ENCODE measurements around the gene HIC1.

Gene HIC1

DNA sequence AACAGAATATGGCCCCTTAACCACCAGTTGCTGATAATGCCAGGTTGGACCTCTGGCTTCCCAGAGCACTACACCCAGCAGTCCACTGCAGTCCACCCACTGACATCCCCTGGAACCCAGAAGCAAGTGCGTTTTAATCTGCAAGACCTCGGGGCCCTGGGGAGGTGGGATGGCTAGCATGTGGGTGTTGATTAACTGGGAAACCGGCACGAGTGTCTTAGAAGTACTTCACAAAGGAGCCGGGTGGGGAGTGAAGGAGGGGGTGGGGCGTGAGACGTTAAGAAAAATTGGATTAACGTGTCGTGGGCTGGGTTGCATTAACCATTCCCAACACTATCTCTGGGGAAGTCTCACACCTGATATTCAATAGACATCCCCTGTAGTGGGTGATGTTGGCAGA lies 6.1 kb upstream of the HIC1 start:
- DNase-seq, result no peak

DNA sequence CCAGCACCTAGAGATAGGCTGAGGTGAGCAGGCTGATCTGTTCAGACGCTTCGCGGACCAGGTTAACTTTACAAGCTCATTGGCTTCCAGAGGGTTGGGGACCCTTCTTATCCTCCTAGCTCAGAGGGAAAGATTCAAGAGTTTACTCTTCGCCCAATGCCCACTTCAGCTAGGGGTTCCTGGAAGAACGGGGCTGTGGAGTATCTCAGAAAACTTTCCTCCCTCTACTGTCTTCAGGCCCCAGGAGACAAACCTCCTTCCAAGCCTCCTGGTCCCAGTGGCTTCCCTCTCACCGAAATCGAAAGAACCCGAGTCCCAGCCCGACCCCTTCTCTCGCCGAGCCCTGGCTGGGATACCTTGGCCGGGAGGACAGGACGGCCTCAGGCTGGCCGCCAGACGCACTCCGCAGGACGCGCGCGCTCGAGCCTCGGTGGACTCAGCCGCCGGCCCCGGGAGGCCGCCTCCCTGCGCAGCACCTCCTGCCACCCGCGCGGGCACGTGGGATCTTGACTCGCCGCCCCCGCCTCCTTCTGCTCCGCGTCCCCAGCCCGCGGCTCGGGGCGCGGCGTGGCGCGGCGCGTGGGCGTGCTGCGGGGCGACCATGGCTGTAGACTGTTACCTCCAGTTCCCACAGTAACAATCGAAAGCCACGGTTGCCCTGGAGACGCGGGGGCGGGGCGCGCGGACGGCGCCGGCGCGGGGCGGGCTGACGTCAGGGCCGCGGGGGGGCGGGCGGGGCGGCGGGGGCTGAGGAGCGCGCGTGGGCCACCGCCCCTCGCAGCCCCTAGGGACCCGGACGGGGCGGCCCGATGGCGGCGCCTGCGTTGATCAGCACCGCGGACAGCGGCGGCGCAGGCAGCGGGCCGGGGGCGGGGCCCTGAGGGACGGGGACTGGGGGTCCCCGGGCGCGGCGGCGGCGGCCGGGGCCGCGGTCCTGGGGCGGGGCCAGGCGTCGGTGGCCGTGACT lies 5.3 kb upstream of the HIC1 start:
- DNase-seq, result peak; percentile 91 to 92

DNA sequence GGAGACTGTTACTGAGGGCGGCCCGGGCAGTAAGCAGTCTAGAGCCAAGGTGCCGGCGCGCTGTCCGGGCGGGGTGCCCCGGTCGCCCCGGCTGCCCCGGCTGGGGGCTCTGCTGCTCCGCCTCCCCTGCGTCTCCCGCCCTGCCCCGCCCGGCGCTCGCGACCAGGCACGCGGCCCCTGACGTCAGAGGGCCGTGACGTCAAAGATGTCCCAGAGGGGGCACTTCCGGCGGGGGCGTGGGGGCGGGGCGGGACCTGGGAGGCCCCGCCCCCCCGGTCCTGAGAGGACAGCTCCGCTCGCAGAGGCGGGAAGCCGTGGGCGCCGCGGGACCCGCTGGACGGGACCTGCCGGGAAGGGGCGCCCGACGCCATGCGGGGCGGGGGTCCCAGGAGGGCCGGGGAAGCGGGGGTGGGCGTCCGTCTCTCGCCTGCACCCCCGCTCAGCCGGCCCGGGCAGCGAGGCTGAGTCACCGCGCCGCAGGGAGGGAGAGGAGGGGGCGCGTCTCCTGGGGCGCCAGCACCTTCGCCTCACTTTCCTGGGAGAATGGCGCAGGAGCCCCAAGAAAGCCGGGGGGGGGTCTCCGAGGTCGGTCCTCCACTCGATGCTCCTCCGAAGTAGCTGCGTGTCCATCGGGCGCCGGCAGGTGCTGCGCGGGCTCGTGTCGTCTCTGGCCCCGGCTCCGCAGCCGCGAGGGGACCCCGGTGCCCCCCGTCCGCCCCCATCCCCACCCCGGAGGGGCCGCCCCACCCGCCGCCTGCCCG lies 4.4 kb upstream of the HIC1 start:
- peak; percentile 65 to 69 for DNase-seq

DNA sequence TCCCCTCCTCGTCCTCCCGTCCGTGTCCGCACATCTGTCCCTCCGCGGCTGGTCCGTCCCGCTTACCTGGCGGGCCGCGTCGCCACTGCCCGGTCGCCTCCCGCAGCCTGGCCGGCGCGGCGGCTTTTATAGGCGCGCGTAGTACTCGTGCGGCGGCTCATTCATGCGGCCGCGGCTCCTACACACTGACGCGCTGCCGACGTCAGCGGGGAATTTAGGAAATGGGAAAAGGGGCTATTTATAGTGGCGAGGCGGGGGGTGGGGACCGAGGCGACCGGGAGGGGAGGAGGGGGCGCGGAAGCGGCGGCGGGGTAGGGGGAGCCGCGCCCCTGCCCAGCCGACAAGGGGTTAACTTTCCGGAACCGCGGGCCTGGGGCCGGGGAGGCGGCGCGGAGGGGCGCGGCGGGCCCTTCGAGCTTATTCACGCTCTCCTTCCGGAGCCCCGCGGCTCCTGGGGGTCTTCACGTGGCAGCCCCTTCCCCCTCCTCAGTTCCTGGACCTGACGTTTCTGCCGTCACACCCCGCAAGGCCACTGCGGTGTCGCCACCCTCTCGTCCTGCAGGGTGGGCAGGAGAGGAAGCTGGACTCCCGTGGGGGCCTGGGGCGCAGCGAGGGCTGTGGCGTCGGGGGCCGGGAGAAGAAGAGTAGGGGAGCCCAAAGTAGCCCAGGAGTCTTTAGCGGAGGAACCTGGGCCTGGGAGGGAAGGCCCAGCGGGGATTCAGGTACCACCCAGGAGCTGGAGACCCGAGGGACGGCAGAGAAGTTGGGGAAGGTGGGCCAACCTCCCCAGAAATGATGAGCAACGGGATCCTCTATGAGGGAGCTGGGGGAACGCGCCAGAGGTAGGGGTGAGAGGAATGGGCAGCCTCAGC lies 3.6 kb upstream of the HIC1 start:
- DNase-seq, result no peak

DNA sequence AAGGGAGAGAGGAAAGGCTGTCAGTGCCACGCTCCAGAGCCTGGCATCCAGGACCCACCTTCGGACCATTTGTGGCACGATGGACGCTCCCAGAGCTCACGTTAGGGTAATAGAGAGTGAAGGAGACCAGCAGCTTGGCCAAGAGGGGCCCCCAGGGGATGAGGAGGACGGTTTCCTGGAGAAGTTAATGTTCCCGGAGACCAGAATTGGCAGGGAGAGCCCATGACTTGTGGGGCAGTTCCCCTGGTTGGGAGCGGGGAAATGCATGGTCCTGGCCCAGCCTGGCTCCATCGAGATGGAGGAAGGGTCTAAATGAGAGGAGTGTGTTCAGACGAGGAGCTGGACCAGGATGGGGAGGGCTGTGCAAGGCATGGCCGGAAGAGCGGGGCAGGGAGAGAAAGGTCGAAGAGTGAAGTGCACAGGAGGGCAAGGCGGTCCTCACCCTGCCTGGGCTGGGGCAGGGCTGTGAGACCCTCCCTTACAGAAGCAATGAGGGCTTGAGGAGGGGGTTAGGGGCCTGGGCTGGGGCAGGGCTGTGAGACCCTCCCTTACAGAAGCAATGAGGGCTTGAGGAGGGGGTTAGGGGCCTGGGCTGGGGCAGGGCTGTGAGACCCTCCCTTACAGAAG lies 2.9 kb upstream of the HIC1 start:
- DNase-seq, result no peak

DNA sequence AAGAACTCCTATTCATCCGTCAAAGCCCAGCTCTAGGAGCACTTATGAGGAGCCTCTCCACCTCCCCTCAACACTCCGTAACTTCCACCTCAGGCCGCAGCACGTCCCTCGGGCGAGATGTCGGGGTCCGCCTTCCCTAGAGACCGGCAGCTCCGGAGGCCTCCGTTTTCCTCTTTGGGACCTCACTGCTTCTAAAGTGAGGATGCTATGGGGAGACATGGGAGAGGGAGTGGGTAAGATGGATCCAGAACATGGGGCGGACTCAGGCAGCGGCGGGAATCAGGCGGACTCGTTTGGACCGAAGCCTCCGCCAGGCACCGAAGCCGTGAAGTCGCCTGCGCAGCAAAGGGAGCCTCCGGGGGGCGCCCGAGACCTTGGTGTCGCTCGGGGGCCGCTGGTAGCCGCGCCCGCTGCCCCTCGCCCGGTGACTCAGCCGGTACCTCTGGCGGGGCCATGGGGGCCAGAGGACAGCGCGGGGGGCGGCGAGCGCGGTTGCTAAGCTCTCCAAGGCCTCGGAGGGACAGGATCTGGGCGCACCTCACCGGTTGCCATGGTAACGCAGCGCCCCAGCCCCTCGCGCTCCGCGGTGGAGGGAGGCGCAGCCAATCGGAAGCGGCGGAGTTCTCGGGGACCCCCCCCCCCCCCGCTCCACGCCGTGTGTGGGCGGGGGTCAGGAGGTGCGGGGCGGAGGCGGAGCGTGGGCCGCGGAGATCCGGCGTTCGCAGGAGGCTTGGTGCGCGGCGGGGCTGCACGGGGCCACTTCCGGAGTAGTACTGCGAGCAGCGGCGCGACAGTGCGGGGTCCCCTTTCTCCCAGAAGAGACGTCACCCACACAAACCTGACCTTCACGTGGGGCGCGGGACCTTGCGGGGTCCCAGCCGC lies 1.3 kb upstream of the HIC1 start:
- peak; percentile 65 to 66 for DNase-seq

DNA sequence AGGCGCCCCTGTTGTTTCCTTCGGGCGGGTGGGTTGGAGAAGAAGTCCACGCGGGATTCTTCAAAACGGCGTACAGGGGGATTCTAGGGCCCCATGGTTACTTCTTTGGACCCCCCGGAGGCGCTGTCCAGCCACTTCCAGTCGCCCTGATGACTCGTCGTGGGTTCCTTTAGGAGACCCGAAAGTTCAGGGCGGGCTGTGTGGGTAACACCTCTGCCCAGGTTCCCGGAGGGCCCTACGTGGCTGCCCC lies 716 bp upstream of the HIC1 start:
- DNase-seq, result no peak

DNA sequence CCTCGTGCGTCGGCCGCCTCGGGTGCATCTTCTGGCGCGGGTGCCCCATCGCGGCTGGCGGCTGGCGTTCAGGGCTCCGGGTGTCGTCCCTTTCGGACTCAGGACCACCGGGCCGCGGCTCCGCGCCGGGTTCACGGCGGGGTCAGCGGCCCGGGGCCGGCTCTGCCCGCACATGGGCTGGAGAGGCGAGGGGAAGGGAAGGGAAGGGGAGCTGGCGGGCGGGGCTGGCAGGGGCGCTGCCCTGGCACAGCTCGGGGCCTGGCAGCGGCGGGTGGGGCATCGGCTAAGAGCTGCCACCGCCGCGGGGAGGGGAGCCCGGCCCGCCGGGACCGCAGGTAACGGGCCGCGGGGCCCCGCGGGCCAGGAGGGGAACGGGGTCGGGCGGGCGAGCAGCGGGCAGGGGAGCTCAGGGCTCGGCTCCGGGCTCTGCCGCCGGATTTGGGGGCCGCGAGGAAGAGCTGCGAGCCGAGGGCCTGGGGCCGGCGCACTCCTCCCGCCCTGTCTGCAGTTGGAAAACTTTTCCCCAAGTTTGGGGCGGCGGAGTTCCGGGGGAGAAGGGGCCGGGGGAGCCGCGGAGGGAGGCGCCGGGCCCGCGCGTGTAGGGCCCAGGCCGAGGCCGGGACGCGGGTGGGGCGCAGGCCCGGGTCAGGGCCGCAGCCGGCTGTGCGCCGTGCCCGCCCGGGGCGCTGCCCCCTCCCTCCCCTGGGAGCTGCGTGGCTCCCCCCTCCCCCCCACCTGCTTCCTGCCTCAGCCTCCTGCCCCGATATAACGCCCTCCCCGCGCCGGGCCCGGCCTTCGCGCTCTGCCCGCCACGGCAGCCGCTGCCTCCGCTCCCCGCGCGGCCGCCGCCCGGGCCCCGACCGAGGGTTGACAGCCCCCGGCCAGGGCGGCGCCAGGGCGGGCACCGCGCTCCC lies 646 bp downstream of the HIC1 start:
- DNase-seq, result no peak

DNA sequence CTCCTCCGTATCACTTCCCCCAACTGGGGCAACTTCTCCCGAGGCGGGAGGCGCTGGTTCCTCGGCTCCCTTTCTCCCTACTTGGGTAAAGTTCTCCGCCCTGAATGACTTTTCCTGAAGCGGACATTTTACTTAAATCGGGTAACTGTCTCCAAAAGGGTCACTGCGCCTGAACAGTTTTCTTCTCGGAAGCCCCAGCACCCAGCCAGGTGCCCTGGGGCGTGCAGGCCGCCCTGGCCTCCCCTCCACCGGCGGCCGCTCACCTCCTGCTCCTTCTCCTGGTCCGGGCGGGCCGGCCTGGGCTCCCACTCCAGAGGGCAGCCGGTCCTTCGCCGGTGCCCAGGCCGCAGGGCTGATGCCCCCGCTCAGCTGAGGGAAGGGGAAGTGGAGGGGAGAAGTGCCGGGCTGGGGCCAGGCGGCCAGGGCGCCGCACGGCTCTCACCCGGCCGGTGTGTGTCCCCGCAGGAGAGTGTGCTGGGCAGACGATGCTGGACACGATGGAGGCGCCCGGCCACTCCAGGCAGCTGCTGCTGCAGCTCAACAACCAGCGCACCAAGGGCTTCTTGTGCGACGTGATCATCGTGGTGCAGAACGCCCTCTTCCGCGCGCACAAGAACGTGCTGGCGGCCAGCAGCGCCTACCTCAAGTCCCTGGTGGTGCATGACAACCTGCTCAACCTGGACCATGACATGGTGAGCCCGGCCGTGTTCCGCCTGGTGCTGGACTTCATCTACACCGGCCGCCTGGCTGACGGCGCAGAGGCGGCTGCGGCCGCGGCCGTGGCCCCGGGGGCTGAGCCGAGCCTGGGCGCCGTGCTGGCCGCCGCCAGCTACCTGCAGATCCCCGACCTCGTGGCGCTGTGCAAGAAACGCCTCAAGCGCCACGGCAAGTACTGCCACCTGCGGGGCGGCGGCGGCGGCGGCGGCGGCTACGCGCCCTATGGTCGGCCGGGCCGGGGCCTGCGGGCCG lies 1.6 kb downstream of the HIC1 start:
- DNase-seq, result peak; percentile 45 to 48

DNA sequence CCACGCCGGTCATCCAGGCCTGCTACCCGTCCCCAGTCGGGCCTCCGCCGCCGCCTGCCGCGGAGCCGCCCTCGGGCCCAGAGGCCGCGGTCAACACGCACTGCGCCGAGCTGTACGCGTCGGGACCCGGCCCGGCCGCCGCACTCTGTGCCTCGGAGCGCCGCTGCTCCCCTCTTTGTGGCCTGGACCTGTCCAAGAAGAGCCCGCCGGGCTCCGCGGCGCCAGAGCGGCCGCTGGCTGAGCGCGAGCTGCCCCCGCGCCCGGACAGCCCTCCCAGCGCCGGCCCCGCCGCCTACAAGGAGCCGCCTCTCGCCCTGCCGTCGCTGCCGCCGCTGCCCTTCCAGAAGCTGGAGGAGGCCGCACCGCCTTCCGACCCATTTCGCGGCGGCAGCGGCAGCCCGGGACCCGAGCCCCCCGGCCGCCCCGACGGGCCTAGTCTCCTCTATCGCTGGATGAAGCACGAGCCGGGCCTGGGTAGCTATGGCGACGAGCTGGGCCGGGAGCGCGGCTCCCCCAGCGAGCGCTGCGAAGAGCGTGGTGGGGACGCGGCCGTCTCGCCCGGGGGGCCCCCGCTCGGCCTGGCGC lies 2.4 kb downstream of the HIC1 start:
- no peak for DNase-seq

DNA sequence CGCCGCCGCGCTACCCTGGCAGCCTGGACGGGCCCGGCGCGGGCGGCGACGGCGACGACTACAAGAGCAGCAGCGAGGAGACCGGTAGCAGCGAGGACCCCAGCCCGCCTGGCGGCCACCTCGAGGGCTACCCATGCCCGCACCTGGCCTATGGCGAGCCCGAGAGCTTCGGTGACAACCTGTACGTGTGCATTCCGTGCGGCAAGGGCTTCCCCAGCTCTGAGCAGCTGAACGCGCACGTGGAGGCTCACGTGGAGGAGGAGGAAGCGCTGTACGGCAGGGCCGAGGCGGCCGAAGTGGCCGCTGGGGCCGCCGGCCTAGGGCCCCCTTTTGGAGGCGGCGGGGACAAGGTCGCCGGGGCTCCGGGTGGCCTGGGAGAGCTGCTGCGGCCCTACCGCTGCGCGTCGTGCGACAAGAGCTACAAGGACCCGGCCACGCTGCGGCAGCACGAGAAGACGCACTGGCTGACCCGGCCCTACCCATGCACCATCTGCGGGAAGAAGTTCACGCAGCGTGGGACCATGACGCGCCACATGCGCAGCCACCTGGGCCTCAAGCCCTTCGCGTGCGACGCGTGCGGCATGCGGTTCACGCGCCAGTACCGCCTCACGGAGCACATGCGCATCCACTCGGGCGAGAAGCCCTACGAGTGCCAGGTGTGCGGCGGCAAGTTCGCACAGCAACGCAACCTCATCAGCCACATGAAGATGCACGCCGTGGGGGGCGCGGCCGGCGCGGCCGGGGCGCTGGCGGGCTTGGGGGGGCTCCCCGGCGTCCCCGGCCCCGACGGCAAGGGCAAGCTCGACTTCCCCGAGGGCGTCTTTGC lies 3.1 kb downstream of the HIC1 start:
- DNase-seq, result no peak

DNA sequence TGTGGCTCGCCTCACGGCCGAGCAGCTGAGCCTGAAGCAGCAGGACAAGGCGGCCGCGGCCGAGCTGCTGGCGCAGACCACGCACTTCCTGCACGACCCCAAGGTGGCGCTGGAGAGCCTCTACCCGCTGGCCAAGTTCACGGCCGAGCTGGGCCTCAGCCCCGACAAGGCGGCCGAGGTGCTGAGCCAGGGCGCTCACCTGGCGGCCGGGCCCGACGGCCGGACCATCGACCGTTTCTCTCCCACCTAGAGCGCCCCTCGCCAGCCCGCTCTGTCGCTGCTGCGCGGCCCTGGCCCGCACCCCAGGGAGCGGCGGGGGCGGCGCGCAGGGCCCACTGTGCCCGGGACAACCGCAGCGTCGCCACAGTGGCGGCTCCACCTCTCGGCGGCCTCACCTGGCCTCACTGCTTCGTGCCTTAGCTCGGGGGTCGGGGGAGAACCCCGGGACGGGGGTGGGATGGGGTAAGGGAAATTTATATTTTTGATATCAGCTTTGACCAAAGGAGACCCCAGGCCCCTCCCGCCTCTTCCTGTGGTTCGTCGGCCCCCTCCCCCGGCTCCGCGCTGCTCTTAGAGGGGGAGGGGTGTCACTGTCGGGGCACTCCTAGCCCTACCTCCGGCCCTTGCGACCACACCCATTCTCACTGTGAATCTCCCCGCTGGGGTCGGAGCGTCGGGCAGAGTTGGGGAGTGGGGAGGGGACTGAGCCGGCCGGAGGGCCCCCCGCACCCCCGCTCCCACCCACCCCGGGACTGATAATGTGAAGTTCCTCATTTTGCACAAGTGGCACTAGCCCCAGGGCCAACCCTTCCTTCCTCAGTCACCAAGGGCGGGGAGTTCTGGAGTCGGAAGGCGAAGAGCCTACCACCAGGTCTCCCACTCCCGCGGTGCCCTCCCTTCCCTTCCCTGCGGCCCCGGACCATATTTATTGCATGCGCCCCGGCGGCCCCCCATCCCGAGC lies 4.0 kb downstream of the HIC1 start:
- DNase-seq, result peak; percentile 46 to 49

DNA sequence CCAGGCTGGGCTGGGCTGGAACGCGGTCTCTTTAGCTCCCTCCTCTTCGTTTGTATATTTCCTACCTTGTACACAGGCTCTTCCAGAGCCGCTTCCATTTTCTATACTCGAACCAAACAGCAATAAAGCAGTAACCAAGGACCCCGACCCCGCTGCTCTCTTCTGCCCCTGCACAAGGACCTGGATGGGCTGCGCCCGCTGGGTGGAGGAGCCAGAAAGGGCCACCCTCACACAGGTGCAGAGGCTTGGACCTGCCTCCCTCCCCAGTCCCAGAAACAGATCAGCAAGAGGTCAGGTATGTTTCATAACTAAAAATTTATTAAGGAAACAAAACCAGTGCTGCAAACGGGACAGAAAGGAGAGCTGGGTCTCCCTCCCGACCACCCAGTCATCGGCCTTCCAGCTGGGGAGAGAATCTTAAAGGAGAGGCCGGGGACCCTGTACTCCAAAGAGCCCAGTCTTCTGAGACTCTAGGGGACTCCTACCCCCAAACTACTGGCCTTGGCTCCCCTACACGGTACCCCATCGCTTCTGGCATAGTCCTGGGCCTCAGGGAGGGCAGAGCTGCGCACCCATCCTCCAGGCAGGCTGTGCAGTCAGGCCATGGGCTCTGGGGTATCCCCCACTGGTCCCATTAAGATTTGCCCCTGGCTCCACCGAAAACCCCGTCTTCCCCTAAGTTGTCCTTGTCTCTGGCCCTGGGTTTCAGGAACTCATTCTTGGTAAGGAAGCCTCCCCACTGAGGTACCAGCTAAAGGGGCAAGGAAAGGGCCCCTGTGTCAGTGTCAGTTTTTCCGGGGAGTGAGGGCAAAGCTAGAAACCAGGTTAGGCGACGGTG lies 4.9 kb downstream of the HIC1 start:
- no peak for DNase-seq

DNA sequence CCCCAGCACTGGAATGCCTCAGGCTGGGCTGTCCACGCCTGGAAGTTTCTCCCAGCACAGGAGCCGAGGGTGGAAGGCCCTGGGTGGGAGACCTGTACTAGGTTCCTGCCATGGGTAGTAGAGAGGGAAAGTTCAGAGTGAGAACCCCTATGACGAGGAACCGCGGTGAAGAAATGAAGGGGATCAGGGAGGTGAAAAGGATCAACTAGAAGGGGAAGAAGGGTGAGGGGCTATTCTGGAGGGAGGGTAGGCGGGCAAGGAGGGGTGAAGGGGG lies 5.4 kb downstream of the HIC1 start:
- DNase-seq, result no peak

DNA sequence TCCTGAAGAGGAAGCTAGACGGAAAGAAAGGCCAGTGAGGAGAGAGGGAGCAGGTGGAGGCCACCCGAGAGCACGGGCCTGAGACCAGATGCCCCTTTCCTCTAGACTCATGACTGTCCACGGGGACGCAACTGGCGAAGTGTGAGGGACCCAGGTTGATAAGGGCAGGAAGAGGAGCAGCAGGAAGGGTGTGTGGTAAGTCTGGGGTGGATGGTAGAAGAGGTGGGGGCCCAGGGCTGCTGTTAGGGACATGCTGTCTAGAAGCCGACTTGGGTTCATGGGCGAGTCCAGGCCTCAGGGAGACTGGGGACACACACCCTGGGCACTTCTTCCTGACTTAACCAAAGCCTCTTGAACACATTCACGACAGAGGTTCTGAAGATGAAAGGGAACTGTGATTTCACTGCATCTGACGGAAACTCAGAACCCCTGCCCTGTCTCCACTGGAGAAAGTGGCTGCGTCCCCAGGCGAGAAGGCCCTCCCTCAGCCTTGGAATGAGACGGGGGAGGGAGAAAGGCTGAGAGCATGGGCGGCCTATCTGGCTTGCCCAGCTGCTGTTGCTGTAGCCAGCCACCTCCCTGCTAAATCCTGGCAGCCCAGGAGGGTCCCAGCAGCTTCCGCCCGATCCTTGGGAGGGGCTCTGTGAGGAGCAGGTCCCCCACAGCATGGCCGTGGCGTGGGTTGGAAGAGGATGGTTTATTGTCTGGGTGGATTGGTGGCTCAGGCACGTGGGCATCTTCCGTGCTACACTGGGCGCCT lies 6.0 kb downstream of the HIC1 start:
- DNase-seq, result no peak

All from activated CD4-positive, alpha-beta T cell treated with anti-CD3 and anti-CD28 coated beads, Interleukin-2, amount 50 U/mL, for 4 hours (primary cell).